ENCODE measurements around the gene RADIL.

DNA sequence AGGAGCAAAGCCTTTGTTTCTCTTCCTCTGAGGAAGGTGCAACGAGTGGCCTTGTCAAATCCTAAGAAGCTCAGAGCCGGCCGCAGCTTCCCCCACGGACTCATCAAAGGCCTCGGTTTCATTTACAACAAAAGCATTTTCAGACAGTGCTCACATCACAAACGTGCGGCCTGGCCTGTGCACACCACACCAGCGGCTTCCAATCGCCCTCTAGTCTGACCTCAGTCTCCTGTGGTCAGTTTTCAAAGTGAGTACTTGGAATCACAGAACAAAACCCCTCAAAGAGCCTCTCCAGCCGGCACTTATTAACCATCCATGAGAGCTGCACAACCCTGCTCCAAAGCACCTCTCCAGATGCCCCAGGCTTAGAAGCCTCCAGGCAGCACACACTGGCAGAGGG lies 3.3 kb downstream of the RADIL start:
- TF ChIP-seq, protein P1, sequence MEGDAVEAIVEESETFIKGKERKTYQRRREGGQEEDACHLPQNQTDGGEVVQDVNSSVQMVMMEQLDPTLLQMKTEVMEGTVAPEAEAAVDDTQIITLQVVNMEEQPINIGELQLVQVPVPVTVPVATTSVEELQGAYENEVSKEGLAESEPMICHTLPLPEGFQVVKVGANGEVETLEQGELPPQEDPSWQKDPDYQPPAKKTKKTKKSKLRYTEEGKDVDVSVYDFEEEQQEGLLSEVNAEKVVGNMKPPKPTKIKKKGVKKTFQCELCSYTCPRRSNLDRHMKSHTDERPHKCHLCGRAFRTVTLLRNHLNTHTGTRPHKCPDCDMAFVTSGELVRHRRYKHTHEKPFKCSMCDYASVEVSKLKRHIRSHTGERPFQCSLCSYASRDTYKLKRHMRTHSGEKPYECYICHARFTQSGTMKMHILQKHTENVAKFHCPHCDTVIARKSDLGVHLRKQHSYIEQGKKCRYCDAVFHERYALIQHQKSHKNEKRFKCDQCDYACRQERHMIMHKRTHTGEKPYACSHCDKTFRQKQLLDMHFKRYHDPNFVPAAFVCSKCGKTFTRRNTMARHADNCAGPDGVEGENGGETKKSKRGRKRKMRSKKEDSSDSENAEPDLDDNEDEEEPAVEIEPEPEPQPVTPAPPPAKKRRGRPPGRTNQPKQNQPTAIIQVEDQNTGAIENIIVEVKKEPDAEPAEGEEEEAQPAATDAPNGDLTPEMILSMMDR (IDR thresholded peaks at IDR 0.05) = no peak
- TF ChIP-seq POLR2A (IDR thresholded peaks at IDR 0.05) = no peak

Data from heart left ventricle (tissue), 13 donors.